Measurements from ENCODE around the gene LIPM.

GRCh38 chr10:88783724-88784123, 18.8 kb upstream of the LIPM start:
- TF ChIP-seq POLR2AphosphoS5 (IDR thresholded peaks at IDR 0.05) (no peak), CTCF (IDR thresholded peaks at IDR 0.05) (no peak), POLR2A (IDR thresholded peaks at IDR 0.05; ENCODE audit: low read depth) (no peak), EP300 (IDR thresholded peaks at IDR 0.05) (no peak)
